Measurements from ENCODE around the gene SH3PXD2A. TPM values are rescaled to one million over a fixed set of nuclear protein-coding genes. Genes with fewer than 3 reads are reported as not detected.

Gene SH3PXD2A
- total RNA-seq, 1 donor from 2014 or later, result 30.3 TPM

DNA sequence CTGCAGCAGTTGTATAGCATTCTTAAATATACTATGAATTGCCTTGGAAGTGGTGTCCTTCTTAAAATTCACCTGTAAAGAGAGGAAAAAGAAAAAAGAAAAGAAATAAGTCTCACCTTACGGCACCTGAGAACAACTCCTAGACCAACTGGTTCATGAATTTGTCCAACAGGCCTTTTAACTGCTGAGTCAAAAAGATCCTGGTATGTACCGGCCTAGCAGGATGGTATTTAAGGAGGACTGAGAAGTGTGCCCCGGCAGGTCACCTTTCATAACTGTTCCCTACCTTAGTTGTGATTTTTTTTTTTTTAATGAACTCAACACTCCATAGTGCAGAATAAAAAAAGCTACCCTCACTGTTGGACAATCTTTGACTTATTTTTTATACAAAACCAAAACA lies 36.8 kb upstream of the SH3PXD2A start:
- H3K9ac ChIP-seq (ENCODE audit: low read depth in 1 of 3, low read length in 3 of 3), result no peak overlapping the region
- H3K27me3 ChIP-seq (ENCODE audit: control insufficient read depth in 3 of 3, insufficient read depth in 3 of 3, low read length in 3 of 3), result no peaks in the 10 kb centered on the region
- H3K36me3 ChIP-seq (ENCODE audit: control insufficient read depth in 3 of 3, insufficient read depth in 3 of 3, low read length in 3 of 3), result peaks cover 7 to 34% (median 14%) of the 10 kb centered on the region in 3 donors
- no peak overlapping the region for H3K4me3 ChIP-seq (ENCODE audit: low read length in 3 of 3)
- H3K9me3 ChIP-seq (ENCODE audit: control insufficient read depth in 3 of 3, low read length in 3 of 3), result no peaks in the 10 kb centered on the region
- H3K27ac ChIP-seq (ENCODE audit: low read depth, low read length), result no peak overlapping the region
- H3K4me1 ChIP-seq (ENCODE audit: control insufficient read depth in 3 of 3, insufficient read depth in 3 of 3, low read length in 3 of 3), result peaks cover 39 to 42% (median 39%) of the 10 kb centered on the region in 3 donors

DNA sequence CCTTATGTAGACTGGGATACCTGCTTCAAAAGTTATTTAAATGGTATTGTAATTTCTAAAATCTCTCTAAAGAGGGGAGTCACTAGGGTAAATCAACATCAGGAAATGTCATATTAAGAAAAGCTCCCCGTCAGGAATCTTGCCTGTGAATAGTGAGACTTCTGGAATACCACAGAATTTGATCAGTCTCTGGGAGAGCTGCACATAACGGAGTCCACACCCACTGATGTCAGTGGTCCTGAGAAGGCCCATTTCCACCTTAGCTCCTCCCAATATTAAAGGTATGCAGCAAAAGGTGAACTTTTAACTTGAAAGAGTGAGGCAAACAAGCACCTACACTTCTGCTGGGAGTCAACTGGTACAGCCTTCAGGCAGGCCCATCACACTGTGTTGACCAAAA lies 35.3 kb upstream of the SH3PXD2A start:
- Histone ChIP-seq H3K9me3 (ENCODE audit: control insufficient read depth in 3 of 3, low read length in 3 of 3) (no peaks in the 10 kb centered on the region), H3K9ac (ENCODE audit: low read depth in 1 of 3, low read length in 3 of 3) (no peak overlapping the region), H3K27ac (ENCODE audit: low read depth, low read length) (no peak overlapping the region), H3K4me1 (ENCODE audit: control insufficient read depth in 3 of 3, insufficient read depth in 3 of 3, low read length in 3 of 3) (peaks cover 33 to 38% (median 36%) of the 10 kb centered on the region in 3 donors), H3K27me3 (ENCODE audit: control insufficient read depth in 3 of 3, insufficient read depth in 3 of 3, low read length in 3 of 3) (no peaks in the 10 kb centered on the region), H3K36me3 (ENCODE audit: control insufficient read depth in 3 of 3, insufficient read depth in 3 of 3, low read length in 3 of 3) (peaks cover 9 to 34% (median 13%) of the 10 kb centered on the region in 3 donors), H3K4me3 (ENCODE audit: low read length in 3 of 3) (no peak overlapping the region)

DNA sequence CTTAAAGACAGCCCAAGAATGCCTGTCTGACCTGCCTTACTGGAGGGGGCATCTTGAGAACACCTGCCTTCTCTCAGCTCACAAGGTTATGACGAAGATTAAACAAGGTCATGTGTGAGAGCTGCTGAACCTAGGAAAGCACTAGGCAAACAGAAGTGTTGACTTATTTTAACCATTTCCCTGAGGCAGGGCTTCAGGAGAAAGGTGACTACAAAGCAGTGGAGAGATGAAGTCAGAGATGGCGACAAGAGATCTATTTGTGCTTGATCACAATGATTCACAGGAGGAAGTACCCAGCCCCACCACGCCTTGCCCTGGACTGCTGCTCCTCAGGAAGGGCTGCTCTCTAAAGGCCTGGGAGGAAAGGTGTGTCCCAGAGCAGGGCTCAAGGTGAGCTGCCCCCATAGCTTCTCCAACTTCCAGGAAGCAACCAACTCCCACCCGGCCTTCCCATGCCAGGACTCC lies 34.9 kb upstream of the SH3PXD2A start:
- H3K27ac ChIP-seq (ENCODE audit: low read depth, low read length), result no peak overlapping the region
- no peak overlapping the region for H3K9ac ChIP-seq (ENCODE audit: low read depth in 1 of 3, low read length in 3 of 3)
- no peaks in the 10 kb centered on the region for H3K27me3 ChIP-seq (ENCODE audit: control insufficient read depth in 3 of 3, insufficient read depth in 3 of 3, low read length in 3 of 3)
- H3K4me3 ChIP-seq (ENCODE audit: low read length in 3 of 3), result no peak overlapping the region
- H3K9me3 ChIP-seq (ENCODE audit: control insufficient read depth in 3 of 3, low read length in 3 of 3), result no peaks in the 10 kb centered on the region
- peaks cover 9 to 36% (median 13%) of the 10 kb centered on the region in 3 donors for H3K36me3 ChIP-seq (ENCODE audit: control insufficient read depth in 3 of 3, insufficient read depth in 3 of 3, low read length in 3 of 3)
- peaks cover 29 to 33% (median 32%) of the 10 kb centered on the region in 3 donors for H3K4me1 ChIP-seq (ENCODE audit: control insufficient read depth in 3 of 3, insufficient read depth in 3 of 3, low read length in 3 of 3)

DNA sequence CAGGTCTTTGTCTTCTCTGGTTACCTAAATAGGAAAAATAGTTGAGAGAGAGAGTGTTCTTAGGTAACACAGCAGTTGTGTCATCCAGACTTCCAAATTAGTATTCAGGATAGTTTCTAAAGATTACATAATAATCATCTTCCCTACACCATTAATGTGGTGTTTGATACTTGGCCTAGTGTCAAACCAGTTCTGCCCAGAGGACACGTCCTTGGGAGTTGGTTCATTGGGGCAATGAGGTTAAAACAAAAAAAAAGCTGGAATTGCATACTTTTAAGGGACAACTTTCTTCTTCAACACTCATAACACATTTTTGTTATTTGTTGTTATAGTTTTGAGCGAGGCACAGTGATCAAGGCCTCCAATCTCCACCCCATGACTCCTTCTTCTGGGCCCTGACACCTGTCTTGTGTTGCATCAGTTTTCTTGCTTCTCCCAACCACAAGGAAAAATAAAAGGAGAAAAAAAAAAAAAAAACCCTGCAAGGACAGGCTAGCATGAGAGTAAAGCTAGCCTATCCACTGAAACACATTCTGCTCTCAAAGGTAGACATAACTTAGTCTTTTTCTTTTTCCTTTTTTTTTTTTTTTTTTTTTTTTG lies 33.8 kb upstream of the SH3PXD2A start:
- H3K4me3 ChIP-seq (ENCODE audit: low read length in 3 of 3), result no peak overlapping the region
- no peaks in the 10 kb centered on the region for H3K9me3 ChIP-seq (ENCODE audit: control insufficient read depth in 3 of 3, low read length in 3 of 3)
- H3K9ac ChIP-seq (ENCODE audit: low read depth in 1 of 3, low read length in 3 of 3), result peak overlapping the region in 1 of 3 donors; percentile 17
- peak overlapping the region; percentile 80 for H3K27ac ChIP-seq (ENCODE audit: low read depth, low read length)
- H3K36me3 ChIP-seq (ENCODE audit: control insufficient read depth in 3 of 3, insufficient read depth in 3 of 3, low read length in 3 of 3), result peaks cover 9 to 36% (median 13%) of the 10 kb centered on the region in 3 donors
- no peaks in the 10 kb centered on the region for H3K27me3 ChIP-seq (ENCODE audit: control insufficient read depth in 3 of 3, insufficient read depth in 3 of 3, low read length in 3 of 3)
- H3K4me1 ChIP-seq (ENCODE audit: control insufficient read depth in 3 of 3, insufficient read depth in 3 of 3, low read length in 3 of 3), result peaks cover 22 to 28% (median 23%) of the 10 kb centered on the region in 3 donors

DNA sequence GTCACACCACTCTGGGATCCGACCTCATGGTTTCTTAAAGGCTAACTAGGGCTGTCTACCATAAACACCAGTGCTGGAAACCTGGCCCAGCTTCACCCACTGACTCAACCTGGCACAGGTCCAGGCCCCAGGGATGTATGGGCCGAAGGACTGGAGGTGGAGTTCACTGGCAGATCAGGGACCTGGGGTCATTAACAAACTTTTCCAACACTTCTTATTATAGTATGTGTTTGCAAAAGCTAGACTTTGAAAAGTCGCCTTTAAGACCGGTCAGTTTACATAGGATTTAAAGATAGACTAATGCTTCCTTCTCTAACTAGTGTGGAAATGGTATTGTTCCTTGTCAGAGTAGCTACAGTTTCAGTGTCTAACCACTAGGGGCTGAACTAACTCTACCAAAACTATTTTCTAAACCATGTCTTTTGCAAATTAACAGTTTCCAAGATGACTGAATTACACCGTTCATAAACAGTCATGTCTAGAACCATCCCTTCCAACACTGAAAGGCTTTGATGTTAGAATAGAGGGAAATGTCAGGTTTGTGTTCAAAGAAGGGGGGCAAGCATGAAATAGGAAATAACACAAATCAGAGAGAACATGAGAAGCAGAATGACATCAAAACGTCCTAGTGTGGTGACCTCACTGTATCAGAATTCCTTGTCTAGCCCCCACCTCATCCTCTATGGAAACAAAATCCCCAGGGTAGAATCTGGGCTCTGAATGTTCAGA lies 32.9 kb upstream of the SH3PXD2A start:
- Histone ChIP-seq H3K27ac (ENCODE audit: low read depth, low read length) (peak overlapping the region; percentile 80), H3K9me3 (ENCODE audit: control insufficient read depth in 3 of 3, low read length in 3 of 3) (no peaks in the 10 kb centered on the region), H3K4me3 (ENCODE audit: low read length in 3 of 3) (no peak overlapping the region), H3K27me3 (ENCODE audit: control insufficient read depth in 3 of 3, insufficient read depth in 3 of 3, low read length in 3 of 3) (no peaks in the 10 kb centered on the region), H3K4me1 (ENCODE audit: control insufficient read depth in 3 of 3, insufficient read depth in 3 of 3, low read length in 3 of 3) (peaks cover 16 to 27% (median 18%) of the 10 kb centered on the region in 3 donors), H3K9ac (ENCODE audit: low read depth in 1 of 3, low read length in 3 of 3) (peak overlapping the region in 2 of 3 donors; percentile 40 to 44), H3K36me3 (ENCODE audit: control insufficient read depth in 3 of 3, insufficient read depth in 3 of 3, low read length in 3 of 3) (peaks cover 9 to 38% (median 13%) of the 10 kb centered on the region in 3 donors)

DNA sequence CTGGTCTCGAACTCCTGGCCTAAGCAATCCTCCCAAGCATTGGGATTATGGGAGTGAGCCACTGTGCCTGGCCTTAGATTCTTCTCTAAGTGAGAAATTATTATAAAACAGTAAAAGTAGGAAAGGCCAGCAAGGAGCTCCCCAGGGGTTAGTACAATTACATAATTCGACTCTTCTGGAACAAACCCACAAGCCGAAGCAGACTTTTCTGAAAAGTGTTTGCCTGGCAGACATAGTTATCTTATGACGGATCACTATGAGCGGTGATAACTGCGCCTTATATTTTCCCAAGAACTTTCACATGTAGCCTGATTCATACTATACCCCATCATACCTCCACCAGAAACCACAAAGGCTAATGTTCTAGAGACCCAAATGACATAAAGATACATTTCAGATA lies 30.2 kb upstream of the SH3PXD2A start:
- Histone ChIP-seq H3K36me3 (ENCODE audit: control insufficient read depth in 3 of 3, insufficient read depth in 3 of 3, low read length in 3 of 3) (peaks cover 20 to 39% (median 23%) of the 10 kb centered on the region in 3 donors), H3K4me1 (ENCODE audit: control insufficient read depth in 3 of 3, insufficient read depth in 3 of 3, low read length in 3 of 3) (peaks cover 30 to 44% (median 33%) of the 10 kb centered on the region in 3 donors), H3K27me3 (ENCODE audit: control insufficient read depth in 3 of 3, insufficient read depth in 3 of 3, low read length in 3 of 3) (no peaks in the 10 kb centered on the region), H3K4me3 (ENCODE audit: low read length in 3 of 3) (no peak overlapping the region), H3K9ac (ENCODE audit: low read depth in 1 of 3, low read length in 3 of 3) (no peak overlapping the region), H3K27ac (ENCODE audit: low read depth, low read length) (no peak overlapping the region), H3K9me3 (ENCODE audit: control insufficient read depth in 3 of 3, low read length in 3 of 3) (no peaks in the 10 kb centered on the region)

DNA sequence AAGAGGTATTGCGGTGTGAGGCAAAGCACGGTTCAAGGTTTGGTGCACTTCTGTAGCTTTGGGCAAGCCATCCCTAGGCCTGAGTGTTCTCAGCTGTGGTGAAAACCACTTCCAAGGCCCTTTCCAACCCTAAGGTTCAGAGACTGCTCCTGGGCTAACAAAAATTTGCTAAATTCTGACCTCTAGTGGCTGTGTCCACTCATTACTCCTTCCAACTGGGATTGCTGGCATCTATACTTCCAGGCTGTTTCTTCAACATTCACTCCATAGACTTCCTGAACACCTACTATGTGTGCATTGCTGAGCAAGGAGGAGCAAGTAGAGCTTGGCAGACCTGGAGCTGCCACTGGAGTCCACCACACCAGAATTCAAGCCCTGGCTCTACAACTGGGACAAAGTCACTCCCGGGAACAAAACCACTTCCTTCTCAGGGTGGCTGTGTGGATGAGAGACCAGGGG lies 29.3 kb upstream of the SH3PXD2A start:
- H3K4me1 ChIP-seq (ENCODE audit: control insufficient read depth in 3 of 3, insufficient read depth in 3 of 3, low read length in 3 of 3), result peaks cover 36 to 50% (median 36%) of the 10 kb centered on the region in 3 donors
- no peaks in the 10 kb centered on the region for H3K9me3 ChIP-seq (ENCODE audit: control insufficient read depth in 3 of 3, low read length in 3 of 3)
- no peak overlapping the region for H3K4me3 ChIP-seq (ENCODE audit: low read length in 3 of 3)
- H3K36me3 ChIP-seq (ENCODE audit: control insufficient read depth in 3 of 3, insufficient read depth in 3 of 3, low read length in 3 of 3), result peaks cover 19 to 38% (median 27%) of the 10 kb centered on the region in 3 donors
- H3K9ac ChIP-seq (ENCODE audit: low read depth in 1 of 3, low read length in 3 of 3), result no peak overlapping the region
- H3K27ac ChIP-seq (ENCODE audit: low read depth, low read length), result no peak overlapping the region
- no peaks in the 10 kb centered on the region for H3K27me3 ChIP-seq (ENCODE audit: control insufficient read depth in 3 of 3, insufficient read depth in 3 of 3, low read length in 3 of 3)

DNA sequence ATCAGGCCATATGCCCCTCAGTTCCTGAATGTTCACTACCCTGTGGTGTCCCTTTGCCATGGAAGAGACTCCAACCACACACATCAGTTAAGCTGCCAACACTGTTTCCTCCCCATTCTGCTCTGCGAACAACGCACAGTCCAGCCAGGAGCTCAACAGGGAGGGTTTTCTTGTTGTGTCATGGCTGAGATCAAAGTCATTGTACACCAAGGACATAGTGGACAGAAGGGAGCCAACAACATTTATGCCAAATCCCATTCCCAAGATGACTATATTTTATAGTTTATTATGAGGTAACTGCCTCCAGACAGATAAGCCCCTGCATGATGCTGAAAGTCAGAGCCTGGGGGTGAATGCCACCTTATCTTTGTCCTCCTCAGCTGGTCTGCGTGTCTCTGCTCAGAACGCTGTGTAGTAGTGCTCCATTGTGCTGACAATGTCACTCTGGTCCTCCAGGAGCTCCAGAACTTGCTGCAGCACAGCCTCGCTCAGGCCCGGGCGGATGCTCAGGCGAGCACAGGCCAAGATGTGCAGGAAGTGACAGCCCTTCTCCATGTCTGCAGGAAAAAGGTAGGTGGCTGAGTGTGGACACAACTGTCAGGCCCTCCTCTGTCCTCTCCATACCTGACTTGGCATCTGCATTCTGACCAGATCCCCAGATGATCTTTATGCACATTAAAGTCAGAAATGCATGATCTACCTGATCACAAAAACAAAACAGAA lies 27.1 kb upstream of the SH3PXD2A start:
- no peak overlapping the region for H3K4me3 ChIP-seq (ENCODE audit: low read length in 3 of 3)
- H3K9ac ChIP-seq (ENCODE audit: low read depth in 1 of 3, low read length in 3 of 3), result peak overlapping the region in 2 of 3 donors; percentile 0 to 51
- H3K36me3 ChIP-seq (ENCODE audit: control insufficient read depth in 3 of 3, insufficient read depth in 3 of 3, low read length in 3 of 3), result peaks cover 25 to 50% (median 46%) of the 10 kb centered on the region in 3 donors
- no peaks in the 10 kb centered on the region for H3K27me3 ChIP-seq (ENCODE audit: control insufficient read depth in 3 of 3, insufficient read depth in 3 of 3, low read length in 3 of 3)
- H3K27ac ChIP-seq (ENCODE audit: low read depth, low read length), result peak overlapping the region; percentile 62
- no peaks in the 10 kb centered on the region for H3K9me3 ChIP-seq (ENCODE audit: control insufficient read depth in 3 of 3, low read length in 3 of 3)
- H3K4me1 ChIP-seq (ENCODE audit: control insufficient read depth in 3 of 3, insufficient read depth in 3 of 3, low read length in 3 of 3), result peaks cover 23 to 40% (median 38%) of the 10 kb centered on the region in 3 donors

DNA sequence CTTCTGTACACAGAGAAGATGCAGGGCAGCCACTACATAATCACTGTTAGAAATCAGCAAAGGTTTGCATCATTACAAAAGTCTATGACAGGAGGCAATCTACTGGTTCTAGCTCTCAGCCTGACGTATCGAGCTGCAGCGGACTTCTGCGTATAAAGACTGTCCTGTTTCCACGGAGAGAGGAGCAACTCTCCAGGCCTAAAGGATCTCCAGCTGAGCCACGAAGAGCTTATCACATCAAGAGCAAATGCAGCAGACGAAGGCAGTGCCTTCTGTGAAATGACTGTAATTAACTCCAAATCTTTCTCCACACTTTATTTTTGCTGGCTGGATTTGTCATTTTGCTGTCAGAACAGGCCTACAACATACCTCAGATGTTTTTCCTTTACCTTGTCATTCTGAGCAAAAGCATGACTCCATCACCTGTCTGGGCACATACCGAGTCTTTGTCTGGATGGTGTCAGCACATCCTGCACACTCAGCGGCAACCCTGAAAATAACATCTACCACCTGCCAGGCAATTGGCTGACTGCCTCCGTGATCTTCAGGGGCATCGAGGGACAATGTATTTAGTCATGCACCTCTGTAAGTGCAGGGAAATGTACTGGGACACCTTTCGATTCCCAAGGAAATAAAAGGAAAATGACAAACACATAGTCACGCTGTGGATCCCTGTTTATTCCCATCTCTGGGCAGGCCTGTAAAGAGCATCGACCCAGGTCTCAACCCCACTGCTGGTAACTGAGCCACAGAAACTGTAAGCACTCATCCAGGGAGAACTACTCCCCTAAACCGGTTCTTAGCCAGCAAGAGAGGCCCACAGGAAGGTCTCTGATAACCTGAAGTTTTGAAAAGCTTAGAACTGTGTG lies 26.3 kb upstream of the SH3PXD2A start:
- Histone ChIP-seq H3K4me3 (ENCODE audit: low read length in 3 of 3) (no peak overlapping the region), H3K27me3 (ENCODE audit: control insufficient read depth in 3 of 3, insufficient read depth in 3 of 3, low read length in 3 of 3) (no peaks in the 10 kb centered on the region), H3K9me3 (ENCODE audit: control insufficient read depth in 3 of 3, low read length in 3 of 3) (no peaks in the 10 kb centered on the region), H3K27ac (ENCODE audit: low read depth, low read length) (peak overlapping the region; percentile 62), H3K4me1 (ENCODE audit: control insufficient read depth in 3 of 3, insufficient read depth in 3 of 3, low read length in 3 of 3) (peaks cover 22 to 39% (median 34%) of the 10 kb centered on the region in 3 donors), H3K36me3 (ENCODE audit: control insufficient read depth in 3 of 3, insufficient read depth in 3 of 3, low read length in 3 of 3) (peaks cover 23 to 46% (median 45%) of the 10 kb centered on the region in 3 donors), H3K9ac (ENCODE audit: low read depth in 1 of 3, low read length in 3 of 3) (peak overlapping the region in 2 of 3 donors; percentile 0 to 51)
